NCI-H69 (cell line): Measurements from ENCODE around the gene CEP192.
"Not testable (repeated sequence)": the region's sequence is repeated elsewhere in the genome, so short reads cannot be mapped to it uniquely, and the experiment has no call there.

Experiments used
- DNase-seq: peaks from one replicate; lab custom pipeline; 2025; lab: John Stamatoyannopoulos, UW

The CEP192 gene, protein sequence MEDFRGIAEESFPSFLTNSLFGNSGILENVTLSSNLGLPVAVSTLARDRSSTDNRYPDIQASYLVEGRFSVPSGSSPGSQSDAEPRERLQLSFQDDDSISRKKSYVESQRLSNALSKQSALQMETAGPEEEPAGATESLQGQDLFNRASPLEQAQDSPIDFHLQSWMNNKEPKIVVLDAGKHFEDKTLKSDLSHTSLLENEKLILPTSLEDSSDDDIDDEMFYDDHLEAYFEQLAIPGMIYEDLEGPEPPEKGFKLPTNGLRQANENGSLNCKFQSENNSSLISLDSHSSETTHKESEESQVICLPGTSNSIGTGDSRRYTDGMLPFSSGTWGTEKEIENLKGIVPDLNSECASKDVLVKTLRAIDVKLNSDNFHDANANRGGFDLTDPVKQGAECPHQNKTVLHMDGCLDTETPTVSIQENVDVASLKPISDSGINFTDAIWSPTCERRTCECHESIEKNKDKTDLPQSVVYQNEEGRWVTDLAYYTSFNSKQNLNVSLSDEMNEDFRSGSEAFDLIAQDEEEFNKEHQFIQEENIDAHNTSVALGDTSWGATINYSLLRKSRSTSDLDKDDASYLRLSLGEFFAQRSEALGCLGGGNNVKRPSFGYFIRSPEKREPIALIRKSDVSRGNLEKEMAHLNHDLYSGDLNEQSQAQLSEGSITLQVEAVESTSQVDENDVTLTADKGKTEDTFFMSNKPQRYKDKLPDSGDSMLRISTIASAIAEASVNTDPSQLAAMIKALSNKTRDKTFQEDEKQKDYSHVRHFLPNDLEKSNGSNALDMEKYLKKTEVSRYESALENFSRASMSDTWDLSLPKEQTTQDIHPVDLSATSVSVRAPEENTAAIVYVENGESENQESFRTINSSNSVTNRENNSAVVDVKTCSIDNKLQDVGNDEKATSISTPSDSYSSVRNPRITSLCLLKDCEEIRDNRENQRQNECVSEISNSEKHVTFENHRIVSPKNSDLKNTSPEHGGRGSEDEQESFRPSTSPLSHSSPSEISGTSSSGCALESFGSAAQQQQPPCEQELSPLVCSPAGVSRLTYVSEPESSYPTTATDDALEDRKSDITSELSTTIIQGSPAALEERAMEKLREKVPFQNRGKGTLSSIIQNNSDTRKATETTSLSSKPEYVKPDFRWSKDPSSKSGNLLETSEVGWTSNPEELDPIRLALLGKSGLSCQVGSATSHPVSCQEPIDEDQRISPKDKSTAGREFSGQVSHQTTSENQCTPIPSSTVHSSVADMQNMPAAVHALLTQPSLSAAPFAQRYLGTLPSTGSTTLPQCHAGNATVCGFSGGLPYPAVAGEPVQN (N-terminal part only)

DNA sequence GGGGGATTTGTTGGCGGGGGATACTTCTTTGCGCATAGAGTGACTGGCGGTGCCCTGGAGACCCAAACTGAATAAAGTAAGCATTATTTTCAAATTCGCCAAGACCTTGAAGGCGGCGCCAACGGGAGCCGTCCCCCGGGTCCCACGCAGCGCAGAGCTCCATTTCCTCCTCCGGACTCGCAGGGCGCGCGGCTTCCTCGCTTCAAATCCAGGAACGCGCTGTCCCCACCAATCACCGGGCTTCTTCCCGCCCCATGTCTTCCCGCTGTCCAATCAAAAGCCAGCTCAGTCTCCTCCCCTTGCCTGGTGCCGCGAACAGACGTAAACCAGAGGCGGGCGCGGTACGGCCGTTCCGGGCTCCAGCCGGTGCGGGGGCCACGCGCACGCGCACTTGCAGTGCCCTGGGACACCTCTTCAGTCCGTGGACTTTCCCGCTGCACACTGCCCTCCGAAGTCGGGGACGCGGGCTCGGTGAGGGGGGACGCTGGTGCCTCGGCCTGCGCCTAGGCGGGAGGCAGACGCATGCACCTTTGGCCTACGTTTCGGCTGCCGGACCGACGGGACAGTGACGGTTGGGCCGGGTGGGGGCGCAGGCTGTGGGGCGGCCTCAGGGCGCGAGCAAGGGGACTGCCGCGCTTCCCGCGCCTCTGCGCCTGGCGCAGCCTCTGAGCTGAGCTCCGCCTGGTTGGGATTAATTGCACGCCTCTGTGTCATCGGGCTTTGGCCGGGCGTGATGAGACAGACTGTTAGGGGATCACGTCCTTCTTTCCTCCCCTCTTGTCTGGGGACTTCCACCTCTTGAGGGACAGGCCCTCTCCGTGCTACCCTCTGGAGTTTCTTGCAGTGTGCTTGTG is at the start of gene CEP192:
Gene CEP192 (plus strand): TSS at position 396 of the 854 bp plus-strand sequence. CDS start 8,063 bp downstream, outside the sequence.
- peak; percentile 100 for DNase-seq

DNA sequence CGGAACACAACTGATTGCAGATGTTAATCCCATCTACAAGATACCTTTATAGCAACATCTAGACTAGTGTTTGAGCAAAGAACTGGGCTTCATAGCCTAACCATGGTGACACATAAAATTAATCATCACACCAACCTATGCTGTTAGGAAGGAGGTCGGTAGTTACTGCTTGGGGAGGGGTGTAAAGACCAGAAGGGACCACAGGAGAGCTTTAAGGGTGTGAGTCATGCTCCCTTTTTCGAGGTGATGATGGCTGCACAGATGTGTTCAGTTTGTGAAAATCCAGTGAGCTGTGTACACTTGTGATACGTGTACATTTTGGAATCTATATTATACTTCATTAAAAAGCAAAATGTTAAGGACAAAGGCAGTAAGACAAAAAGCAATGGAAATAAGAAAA is 47.9 kb upstream of the CEP192 start:
- no peak for DNase-seq

- DNase-seq, result peak; percentile 54
Measured at GRCh38 chr18:12944709-12945108, 46.5 kb upstream of the CEP192 start.

DNA sequence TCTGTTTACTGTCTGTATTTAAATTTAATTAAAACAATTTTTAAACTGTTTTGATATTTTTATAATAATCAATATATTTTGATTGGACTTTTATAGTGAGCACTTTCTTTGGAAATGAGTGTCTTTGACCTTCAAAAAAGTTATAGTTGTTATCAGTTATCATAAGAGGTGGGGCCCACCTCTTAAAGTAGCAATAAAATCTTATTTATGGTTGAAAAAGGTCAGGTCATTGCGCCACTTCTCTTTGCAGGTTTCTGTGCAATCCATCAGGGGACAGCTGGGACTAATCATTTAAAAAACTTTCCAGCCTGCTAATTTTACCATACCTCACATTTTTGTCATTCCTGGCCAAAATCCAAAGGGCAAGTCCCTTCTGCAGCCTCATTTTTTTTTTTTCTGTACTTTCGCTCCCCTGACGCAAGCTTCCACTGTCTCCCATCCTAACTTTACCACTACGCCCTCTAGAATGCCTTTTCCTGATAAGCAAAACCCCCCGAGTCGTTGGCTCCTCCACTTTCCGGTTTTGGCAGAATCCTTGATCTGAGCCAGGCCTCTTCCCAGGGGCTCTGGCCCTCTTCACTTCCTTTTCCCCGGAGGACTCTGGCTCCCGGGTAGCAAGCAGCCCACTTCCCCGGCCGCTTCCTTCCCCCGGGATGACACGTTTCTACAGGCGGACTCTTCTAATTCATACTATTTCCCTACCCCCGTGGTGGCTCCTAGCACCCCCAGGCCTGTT is 44.4 kb upstream of the CEP192 start:
- peak; percentile 82 for DNase-seq

DNA sequence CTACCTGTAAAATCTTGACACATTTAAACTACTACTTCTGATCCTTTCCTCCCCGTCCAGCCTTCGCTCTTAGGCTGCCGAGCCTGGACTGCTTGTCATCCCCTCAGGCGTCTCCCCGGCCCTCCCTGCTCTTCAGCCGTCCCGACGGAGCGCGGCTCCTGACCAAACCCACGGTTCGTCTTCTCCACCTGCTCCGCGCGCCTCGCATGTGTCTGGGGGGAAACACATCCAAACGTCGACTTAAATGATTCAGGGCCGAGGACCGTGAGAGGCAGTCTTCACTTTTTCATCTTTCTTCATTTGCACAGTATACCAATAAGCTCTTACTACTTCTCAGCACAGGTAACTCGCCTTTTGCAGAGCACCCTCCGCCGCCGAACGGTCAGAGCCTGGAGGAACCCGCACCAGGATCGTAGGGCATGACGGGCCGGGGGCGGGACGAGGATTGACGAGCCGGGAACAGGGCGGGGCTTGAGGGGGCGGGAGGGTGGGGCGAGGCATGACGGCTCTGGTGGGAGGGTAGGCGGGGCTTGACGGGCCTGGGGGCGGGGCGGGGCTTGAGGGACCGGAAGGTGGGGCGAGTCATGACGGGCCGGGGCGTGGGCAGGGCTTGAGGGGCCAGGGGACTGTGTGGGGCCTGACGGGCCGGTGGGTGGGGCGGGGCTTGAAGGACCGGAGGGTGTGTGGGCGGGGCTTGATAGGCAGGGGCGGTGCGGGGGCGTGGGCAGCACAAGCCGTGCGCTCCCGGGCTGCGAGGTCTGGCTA is 43.7 kb upstream of the CEP192 start, which contains the start of gene SEH1L:
Gene SEH1L (plus strand): TSS at position 727 of the 765 bp plus-strand sequence. CDS start 111 bp downstream, outside the sequence.
- DNase-seq, result peak; percentile 100

DNA sequence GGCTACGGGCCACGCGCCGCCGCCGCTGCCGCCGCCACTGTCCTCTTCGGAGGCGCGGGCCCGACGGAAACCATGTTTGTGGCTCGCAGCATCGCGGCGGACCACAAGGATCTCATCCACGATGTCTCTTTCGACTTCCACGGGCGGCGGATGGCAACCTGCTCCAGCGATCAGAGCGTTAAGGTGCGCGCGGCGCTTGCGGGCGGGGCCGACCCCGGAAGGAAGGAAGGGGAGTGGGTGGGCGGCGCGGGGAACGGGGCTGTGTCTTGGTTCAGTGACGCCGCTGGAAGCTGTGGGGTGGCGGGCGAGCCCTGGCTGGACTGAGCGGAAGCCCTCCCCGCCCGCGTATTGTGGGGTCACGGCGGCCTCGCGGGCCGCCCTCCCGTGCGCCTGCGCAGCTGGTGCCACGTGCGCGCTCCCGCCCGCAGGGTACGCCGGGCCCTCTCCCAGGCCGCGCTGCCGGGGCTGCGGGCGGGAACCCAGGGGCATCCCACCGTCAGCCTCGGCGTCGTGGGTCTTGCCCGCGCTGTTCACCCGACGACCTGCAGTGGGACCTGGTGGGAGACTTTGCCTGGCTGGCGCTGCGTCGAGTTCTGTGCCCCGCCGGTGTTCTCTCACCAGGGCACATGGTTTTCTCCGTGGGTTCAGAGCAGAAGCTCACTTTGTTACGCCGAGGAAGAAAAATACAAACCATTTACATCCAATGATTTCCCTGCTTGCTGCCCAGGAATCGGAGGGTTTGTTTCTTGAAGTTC is 42.9 kb upstream of the CEP192 start:
- peak; percentile 99 for DNase-seq

DNA sequence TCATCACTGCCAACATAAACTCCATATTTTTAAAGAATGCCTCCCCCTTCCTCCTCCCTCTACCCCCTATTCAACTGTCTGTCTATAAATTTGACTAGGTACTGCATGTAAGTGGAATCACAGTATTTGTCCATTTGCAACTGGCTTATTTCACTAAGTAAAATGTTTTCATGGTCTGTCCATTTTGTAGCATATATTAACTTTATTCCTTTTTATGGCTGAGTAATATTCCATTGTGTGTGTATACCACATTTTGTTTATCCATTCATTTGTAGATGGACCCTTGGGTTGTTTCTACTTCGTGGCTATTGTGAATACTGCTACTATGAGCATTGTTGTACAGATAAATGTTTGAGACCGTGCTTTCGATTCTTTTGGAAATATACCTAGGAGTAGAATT is 32.7 kb upstream of the CEP192 start:
- no peak for DNase-seq

- no peak for DNase-seq
Measured at GRCh38 chr18:12960395-12960794, 30.8 kb upstream of the CEP192 start.

DNA sequence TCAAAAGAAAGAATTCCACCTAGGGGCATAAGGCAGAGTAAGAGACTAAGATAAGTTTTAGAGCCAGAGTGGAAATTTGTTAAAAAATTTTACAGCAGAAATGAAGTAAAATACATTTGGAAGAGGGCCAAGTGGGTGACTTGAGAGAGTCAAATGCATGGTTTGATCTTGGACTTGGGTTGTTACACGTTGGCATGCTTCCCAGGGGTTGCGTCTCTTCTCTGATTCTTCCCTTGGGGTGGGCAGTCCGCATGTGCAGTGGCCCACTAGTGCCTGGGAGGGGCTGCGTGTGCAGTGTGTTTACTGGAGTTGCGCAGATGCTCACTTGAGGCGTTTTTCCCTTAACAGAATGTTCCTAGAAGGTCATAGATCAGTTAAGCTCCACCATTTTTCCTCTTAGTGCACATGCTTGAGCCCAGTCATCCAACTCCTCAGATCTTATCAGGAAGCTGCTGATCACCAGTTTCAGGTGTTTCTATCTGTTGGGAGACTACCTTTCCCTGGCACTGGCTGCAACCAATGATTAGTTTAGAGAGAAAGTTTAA is 30.2 kb upstream of the CEP192 start:
- peak; percentile 17 for DNase-seq

DNA sequence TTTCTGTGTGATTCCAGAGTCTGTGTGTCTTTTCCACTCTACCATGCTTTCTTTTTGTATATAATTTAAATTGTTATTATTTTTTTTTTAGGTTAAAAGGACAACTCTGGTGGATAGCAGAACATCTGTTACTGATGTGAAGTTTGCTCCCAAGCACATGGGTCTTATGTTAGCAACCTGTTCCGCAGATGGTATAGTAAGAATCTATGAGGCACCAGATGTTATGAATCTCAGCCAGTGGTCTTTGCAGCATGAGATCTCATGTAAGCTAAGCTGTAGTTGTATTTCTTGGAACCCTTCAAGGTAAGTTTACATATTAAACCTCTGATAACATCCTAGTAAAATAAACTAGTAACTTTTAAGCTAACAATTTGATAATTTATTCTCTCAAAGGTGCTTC is 28.1 kb upstream of the CEP192 start:
- DNase-seq, result no peak

GRCh38 chr18:12968115-12968514 is 23.0 kb upstream of the CEP192 start:
- DNase-seq, result no peak

DNA sequence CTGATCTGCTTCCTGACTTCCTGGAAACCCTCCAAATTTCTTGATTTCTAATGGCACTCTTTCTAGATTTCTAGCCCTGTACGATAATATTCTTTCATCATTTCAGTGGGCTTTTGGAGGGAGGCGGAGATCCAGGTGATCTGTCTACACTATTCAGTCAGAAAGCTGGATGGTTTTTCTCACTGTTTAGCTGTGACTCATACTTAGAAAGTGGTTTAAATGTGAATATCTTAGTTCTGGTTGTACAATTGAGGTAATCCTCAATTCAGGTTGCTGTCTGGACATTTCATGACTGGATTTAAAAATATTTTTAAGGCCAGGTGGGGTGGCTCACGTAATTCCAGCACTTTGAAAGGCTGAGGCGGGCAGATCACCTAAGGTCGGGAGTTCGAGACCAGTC is 22.5 kb upstream of the CEP192 start:
- DNase-seq, result no peak

DNA sequence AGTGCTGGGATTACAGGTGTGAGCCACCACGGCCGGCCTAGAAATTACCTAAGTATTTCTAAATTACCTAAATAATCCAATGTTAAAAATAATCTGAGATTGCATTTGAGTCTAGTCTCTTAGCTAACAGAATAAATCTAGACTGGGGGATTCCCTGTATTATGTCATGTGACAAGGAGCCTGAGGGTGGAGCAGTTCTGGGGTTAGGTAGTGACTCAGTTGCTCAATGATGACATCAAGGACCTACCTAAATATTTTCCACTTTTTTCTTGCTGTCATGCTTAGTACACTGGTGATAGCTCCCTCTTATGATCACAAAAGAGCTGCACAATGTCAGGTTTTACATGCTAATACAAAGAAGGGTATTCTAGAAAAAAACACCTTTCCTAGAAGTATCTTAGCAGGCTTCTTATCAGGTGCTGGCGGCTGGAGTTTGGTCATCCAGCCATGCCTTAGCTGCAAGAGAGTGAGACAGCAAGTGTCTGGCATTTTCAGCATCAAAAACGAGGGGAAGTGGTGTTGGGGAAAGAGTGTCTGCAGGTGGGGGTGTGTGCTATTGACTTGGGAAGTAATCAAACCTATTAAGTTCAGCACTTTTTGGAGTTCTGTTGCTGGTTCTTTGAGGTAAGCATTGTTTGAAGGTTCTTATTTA is 17.5 kb upstream of the CEP192 start:
- no peak for DNase-seq

DNA sequence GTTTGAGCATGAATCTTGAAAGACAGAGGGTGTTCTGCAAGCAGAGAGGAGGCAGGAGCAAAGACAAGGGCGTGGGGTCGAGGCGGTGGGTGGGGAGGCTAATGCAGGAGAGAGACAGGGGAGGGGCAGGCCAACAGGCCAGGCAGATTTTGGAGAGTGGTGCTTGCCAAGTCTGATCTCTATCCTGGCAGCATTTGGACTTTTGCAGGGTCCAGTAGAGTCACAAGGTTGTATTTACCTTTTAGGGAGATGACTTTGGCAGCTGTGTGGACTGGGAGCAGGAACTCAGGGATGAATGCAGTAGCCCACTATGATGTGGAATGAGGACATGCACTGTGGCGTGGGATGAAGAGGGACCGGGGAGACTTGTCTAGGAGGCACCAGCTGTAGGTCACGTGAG is 15.7 kb upstream of the CEP192 start:
- no peak for DNase-seq

- DNase-seq, result no peak
Measured at GRCh38 chr18:12976305-12976704, 14.9 kb upstream of the CEP192 start.

DNA sequence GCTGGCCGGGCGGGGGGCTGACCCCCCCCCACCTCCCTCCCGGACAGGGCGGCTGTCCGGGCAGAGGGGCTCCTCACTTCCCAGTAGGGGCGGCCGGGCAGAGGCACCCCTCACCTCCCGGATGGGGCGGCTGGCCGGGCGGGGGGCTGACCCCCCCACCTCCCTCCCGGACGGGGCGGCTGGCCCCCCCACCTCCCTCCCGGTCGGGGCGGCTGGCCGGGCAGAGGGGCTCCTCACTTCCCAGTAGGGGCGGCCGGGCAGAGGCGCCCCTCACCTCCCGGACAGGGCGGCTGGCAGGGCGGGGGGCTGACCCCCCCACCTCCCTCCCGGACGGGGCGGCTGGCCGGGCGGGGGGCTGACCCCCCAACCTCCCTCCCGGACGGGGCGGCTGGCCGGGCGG is 11.1 kb upstream of the CEP192 start:
- DNase-seq, result not testable (repeated sequence)

DNA sequence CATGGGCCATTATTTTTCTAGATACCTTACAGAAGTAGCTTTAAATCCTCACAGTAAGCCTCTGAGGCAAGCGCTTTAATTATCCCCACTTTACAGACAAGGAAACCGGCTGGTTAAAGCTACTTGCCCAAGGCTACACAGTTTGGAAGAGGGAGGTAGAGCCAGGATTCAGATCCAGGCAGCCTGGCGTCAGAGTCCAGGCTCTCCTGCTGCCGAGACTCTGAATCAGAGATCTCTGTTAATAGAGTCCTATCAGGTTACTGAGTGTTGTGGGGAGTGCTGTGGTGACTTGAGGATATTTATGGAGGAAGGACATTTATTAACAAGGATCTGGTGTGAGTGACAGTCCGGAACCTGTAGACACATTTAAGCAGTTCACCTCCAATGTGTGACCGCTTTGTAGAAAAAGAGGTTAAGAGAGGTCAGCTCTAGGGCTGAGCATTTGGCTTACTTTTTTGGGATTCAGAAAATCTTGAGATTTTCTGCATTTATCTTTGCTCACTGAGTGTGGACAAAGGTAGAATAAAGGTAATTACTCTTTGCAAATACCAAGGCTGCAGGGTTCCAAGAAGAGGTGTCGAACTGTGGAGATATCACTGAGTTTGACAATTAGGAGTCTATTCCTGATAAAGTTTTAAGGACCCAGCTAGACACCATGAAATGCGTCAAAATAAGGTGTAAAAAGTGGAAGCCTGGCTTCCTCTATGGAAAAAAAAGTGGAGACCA is 1.6 kb upstream of the CEP192 start:
- peak; percentile 41 for DNase-seq
